LoVo (cell line): Measurements from ENCODE around the gene TYSND1.
"Not testable (repeated sequence)": the region's sequence is repeated elsewhere in the genome, so short reads cannot be mapped to it uniquely, and the experiment has no call there.

Source experiments
- DNase-seq: peaks from one replicate; pipeline ENCODE4 v3.0.0-alpha.2; 2016; ENCODE audit warnings: low spot score

TYSND1 gene

DNA sequence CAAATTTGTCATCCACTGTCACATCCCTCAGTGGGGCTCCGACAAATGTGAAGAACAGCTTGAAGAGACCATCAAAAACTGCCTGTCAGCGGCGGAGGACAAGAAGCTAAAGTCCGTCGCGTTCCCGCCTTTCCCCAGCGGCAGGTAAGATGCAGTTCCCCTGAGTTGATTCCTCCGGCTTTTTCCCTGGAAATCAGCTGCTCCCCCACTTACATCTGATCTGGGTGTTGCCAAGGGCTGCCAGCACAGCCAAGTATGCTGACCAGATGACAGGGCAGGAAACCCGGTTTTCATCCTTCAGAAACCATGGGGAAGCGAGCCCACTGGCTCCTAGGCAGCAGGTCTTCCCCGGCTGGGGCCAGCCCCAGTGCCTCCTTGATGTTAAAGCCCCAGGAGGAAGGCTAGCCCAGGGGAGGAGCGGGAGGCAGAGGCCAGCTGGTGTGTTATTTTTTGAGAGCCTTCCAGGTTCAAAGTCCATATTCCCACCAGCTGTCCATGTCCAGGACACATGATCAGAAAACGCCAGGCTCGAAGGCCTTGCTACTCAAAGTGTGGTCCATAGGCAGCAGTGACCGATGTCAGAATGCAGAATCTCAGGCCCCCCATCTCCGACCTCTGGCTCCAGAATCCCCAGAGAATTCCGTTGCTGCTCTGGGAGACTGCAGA is 37.3 kb downstream of the TYSND1 start:
- DNase-seq = no peak

DNA sequence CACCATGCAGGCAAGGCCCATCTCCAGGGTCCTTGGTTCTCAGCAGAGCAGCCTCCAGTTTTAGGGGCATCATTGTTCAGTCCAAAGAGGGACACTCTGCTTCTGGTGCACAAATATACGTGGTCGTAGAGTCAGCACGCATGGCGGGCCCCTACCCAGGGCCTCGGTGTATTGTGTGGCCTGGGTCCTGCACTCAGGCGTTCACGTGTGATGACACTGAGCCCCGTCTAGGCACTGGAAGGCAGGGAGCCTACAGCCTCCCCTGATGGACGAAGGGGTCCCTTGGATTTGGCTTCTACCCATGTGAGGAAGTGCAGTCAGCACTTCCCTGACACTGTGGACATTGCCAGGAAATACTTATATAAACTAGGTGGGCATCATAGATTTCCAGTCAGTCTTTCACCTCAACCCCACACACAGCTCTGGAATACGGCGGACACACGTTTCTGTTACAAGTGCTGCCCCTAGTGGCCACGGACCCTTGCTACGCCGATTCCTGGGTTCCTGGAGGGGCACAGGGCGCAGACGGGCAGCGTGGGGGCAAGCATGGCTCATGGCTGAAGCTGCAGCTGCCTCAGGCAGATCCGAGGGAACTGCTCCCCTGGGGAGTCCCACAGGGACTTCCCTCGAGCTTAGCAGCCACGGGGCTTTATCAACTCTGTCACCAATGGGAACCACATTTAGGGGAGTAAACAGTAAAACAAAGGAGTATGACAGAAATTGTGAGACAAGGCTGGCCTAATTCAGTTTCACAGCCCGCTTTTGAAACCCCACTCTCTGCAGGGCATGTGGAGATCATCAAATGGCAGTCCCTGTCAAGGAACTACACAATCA is 39.3 kb downstream of the TYSND1 start:
- no peak for DNase-seq

DNA sequence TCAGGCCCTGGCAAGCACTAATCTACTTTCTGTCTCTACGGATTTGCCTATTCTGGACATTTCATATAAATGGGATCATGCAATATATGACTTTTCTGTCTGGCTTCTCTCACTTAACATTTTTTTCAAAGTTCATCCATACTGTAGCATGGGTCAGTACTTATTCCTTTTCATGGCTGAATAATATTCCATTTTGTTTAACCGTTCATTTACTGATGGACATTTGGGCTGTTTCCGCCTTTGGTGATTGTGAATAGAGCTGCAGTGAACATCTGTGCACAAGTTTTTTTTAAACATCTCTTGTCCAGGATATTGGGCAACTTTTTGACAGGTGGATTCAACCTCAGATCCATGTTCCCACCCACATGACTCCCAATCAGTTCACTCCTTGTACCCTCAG is 44.8 kb downstream of the TYSND1 start:
- no peak for DNase-seq

DNA sequence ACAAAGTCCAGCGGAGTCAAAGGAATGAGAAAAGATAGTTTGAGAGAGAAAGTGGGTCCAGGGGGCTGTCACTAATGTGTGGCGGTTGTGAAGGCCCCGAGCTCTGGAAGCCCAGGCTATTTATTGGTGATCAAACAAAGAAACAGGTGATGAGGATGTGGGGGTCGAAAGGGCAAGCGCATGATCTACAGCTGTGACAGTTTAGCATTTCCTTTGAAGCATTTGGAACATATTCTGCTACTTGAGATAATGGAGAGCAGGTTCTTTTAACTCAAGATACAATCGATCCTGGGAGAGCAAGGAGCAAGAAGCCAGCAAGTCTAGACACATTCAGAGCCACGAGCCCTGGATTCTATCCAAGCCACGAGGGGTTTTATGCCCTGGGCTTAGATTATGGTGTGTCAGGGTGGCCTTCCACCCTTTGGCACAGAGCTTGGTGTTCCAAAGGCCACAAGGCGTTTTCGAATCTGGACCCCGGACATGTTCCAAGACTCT is 45.4 kb downstream of the TYSND1 start:
- not testable (repeated sequence) for DNase-seq

DNA sequence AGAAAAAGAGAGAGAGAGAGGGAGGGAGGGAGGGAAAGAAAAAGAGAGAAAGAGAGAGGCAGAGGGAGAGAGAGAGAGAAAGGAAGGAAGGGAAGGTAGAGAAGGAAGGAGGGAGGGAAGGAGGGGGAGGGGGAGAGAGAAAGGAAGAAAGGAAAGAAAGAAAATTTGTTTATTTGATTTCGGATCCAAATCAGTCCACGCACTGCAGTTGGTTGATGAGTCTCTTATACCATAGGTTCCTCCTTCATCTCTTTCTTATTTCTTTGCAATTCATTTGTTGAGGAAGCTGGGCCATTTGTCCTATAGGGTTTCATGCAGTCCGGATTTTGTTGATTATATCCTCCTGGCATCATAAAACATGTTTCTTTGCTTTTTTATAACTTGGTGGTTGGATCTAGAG is 48.2 kb downstream of the TYSND1 start:
- DNase-seq = no peak

DNA sequence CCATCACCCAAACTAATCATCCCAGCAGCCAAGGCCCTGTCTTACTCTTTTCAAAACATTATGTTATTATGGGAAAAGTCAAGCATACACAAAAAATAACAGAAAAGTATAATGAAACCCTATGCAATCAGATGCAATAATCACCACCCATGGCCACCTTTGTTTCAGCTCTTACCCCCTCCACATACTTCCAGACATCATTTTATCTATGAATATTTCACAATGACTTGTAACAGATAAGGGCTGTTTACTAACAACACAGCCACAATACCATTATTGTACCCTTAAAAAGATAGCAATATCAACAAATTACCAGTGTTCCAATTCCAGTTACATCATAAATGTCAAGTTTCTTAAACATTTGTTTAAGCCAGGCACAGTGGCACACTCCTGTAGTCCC is 49.0 kb downstream of the TYSND1 start:
- no peak for DNase-seq

DNA sequence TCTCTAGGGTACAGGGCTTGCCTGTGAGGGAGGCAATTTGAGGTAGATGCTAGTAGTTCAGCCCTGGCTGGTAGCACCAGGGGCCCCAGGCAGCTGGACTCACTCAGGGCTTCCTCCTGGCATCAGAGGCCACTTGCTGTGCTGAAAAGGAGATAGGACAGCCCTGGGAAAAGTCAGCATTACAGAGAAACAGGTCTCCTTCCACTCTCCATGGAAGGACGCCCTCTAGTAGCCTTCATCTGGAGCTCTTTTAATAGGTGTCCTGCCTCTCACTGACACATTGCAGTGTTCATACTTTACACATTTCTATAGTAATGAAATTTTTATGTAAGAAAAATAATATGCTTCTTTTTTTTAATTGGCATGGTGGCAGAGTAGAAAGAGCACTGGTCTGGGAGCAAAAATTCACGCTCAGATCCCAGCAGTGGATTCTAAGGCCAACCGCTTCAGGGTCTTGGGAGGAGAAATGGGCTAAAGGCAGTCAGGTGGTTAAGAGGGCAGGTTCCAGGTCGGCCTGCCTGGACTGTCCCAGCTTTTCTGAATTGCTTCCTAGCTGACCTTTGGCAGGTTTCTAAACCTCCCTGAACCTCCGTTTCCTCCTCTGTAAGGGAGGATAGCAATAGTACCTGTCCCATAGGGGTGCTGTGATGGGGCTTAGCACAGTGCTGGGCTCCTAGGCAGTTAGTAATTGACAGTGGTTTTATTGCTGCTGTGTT is 49.6 kb downstream of the TYSND1 start:
- DNase-seq = no peak

DNA sequence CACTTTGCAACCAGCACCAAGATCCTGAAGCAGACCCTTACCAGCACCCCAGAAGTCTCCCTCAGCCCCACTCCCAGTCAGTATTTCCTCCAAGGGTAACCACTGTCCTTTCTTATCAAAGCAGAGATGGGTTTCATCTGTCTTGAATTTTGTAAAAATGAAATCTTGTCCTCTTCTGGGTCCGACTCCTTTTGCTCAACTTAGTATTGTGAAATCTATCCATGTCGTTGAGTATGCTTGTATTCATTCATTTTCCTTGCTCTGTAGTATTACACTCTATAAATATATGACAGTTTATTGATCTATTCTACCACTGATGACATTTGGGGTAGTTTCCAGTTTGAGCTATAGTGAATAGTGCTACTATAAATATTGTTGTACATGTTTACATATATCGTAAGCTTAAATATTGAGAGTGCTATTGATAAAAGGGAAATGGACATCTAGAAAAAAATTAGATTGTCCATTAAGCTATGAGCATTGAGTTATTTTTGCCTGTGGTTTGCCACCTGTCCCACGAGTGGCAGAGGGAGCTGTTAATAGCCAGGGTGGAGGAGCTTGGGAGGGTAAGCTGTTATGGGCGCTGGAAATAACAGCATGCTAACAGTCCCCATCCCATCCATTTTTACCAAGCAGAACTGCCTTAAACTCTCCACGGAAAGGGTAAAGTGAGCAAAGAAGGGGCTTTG is 50.3 kb downstream of the TYSND1 start:
- DNase-seq = no peak

DNA sequence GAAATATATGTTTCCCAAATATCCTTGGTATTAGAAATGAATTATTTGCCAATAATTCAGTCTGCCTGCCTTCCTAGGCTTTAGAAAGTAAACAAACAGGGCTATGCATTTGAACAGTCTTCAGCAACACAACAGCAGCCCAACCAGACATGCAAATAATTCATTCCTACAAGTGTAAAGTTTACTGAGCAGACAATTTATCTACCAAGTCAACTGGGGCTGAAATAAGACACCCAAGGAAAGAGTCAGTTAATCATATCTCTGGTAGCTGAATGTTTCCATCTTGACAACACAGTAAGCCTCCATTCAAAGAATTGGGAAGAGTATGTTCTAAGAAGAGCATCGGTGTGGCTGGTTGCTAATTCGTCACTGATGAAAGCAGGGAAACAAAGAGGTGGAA is 52.2 kb downstream of the TYSND1 start:
- DNase-seq = no peak

DNA sequence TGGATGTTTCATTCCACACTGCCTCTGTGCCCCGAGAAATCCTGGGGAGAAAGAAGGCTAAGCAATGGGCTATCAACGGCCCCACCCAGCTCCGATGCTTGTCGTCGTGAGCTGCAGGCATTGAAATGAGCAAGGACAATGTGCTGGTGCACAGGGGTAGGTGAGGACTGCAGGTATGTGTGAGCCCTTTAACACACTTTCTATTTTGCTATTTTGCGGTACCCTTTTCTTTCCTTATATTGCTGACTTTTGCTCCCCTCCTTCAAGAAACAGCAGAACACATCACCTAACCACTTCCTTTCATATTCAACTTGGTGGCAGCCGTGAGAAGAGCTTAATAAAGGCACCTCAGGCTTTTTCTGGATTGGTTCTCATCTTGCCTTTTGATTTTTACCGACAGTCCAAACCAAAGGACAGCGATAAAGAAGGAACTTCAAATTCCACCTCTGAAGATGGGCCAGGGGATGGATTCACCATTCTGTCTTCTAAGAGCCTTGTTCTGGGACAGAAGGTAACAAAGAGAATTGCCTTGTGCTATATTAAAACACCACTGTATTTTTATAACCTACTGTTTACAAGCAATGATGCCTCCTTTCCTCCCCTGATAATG is 53.1 kb downstream of the TYSND1 start:
- DNase-seq = no peak

DNA sequence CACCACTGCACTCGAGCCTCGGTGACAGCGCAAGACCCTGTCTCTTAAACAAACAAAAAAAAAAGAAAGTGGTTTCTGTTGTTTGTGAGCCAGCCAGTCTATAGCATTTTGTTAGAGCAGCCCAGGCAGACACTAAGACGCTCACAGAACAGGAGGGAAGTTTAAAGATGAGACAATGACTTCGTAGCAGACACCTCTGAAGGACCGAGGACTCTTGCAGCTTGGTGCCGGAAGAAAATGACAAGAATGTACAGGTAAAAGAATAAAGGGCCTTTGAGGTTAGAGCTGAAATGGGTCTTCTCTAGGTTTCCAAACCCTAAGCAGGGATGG is 54.1 kb downstream of the TYSND1 start:
- no peak for DNase-seq

DNA sequence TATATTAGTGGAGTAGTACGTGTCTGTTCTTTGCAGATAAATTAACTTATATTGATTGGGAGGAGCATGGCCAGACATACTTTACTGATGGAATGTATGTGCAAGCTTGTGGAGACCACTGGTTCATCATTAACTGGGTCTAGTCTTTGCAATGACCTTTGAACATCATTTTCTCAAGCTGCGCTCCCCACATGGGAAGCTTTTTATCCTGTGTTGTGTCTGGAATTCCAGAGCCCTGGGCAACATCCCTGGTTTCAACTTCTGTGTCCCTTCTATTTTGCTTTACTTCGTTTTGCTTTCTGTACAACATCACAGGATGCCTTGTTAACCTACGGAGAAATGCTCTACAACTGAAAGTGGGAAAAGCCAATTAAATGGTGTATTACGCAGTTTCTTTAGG is 55.5 kb downstream of the TYSND1 start:
- no peak for DNase-seq

DNA sequence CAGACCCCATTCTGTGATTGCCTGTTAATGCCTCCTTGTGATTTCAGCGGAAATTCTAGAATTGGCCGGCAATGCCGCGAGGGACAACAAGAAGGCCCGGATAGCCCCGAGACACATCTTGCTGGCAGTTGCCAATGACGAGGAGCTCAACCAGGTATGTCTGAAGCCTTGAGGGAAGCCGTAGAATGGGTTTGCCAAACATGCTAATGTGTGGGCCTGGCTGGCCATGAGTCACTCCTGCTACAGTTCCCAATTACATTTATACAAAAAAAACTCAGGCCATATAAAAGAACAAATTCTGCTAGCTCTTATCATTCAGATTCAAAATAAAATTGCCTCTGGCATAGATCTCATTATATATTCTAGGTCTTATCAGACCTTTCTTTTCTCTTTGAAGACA is 56.5 kb downstream of the TYSND1 start:
- DNase-seq = no peak

DNA sequence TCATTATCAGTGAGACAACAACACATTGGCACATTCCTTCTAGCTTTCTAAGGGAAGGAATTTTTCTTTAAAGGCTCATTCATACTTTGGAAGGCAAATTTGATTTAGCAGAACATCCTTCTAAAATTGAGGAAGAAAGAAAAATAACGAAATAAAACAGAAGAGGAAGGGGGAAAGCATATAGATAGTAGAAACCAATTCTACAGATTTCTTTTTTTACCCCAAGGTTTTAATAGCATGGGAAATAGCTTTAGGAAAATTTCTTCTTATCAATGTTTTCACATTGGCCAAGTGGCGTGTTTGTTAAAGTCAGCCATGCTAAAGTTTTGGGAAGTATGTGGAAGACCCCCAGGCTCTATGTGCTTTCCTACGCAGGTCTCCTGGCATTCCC is 58.2 kb downstream of the TYSND1 start:
- DNase-seq = no peak
